ENCODE data around the gene CLEC16A.

DNA sequence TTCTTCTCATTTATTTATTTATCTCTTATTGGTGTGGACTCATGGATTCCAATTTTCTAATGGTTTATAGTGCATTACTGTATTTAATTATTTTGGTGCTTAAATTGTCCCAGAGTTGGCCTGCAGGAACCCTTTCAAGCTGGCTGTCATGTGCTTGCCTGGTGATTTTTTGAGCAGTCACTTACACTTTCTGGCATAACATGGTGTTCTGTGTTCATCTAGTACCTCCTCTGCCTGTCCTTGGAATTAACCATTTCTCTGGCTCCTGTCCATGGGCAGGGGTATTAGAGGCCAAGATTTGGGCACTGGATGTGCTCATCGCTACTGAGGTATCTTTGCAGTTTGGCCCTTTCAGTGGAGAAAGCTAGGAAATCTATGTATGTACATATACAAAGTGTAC lies 67.0 kb downstream of the CLEC16A start:
- TF ChIP-seq, protein P1, sequence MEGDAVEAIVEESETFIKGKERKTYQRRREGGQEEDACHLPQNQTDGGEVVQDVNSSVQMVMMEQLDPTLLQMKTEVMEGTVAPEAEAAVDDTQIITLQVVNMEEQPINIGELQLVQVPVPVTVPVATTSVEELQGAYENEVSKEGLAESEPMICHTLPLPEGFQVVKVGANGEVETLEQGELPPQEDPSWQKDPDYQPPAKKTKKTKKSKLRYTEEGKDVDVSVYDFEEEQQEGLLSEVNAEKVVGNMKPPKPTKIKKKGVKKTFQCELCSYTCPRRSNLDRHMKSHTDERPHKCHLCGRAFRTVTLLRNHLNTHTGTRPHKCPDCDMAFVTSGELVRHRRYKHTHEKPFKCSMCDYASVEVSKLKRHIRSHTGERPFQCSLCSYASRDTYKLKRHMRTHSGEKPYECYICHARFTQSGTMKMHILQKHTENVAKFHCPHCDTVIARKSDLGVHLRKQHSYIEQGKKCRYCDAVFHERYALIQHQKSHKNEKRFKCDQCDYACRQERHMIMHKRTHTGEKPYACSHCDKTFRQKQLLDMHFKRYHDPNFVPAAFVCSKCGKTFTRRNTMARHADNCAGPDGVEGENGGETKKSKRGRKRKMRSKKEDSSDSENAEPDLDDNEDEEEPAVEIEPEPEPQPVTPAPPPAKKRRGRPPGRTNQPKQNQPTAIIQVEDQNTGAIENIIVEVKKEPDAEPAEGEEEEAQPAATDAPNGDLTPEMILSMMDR (IDR thresholded peaks at IDR 0.05; ENCODE audit: borderline replicate concordance, extremely low read depth, low read length, poor library complexity, severe bottlenecking), result no peak
- TF ChIP-seq EZH2 (IDR thresholded peaks at IDR 0.05; ENCODE audit: borderline replicate concordance, low read depth, low read length, severe bottlenecking), result no peak
